Measurements from ENCODE around the gene PDE4D. TPM values are rescaled to one million over a fixed set of nuclear protein-coding genes. Genes with fewer than 3 reads are reported as not detected.

Gene PDE4D
- total and polyA plus RNA-seq, 2 of the 4 experiments (the other 2 are of a cell fraction) = 1.4 to 7.9 TPM

DNA sequence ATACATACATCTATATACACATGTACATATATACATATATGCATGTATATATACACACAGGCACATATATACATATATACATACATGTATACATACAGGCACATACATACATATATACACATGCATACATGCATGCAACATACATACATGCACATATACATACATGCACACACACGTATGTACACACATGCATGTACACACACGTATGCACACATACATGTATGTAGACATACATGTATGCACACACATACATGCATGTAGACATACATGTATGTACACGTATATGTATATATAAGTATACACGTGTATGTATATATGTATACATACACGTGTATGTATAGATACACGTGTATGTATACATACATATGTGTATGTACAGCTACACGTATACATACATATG, 693.7 kb downstream of the PDE4D start:
- no CpG with 5 or more reads among the region's 7 CpGs for WGBS, 2 experiments (ENCODE audit: extremely low coverage in 2 of 2, insufficient read length in 1 of 2)
- no peak overlapping the region for H3K4me3 ChIP-seq (ENCODE audit: insufficient read depth, low read depth, low read length)
- ATAC-seq (ENCODE audit: low read depth) = no peak
- no peak overlapping the region for H2BK15ac ChIP-seq (ENCODE audit: low read depth, low read length)
- no peak overlapping the region for H3K9ac ChIP-seq (ENCODE audit: low read depth, low read length)
- ChIA-PET POLR2A (ENCODE audit: unreplicated experiment) (no interaction called here), CTCF (interaction anchor here (2.3 kb wide), 1 partner anchor 12 kb away, joined by 10 read pairs; no protein-coding TSS in a partner anchor)
- dilution Hi-C loops (cut with HindIII; ENCODE audit: low sequenced_read_pairs, unreplicated experiment) (loop anchor here (25.0 kb wide), 1 partner anchor 162 kb away; no protein-coding TSS in a partner anchor), in situ Hi-C loops (cut with MboI; ENCODE audit: low sequenced_read_pairs) (no loop called here), intact Hi-C loops (cut with micrococcal nuclease) (no loop called here)
- H2AK9ac ChIP-seq (replicated peaks; ENCODE audit: low read depth, low read length, poor library complexity) = no peak overlapping the region
- H3K9me3 ChIP-seq (ENCODE audit: control insufficient read depth, insufficient read depth, low read length) = no peaks in the 10 kb centered on the region
- no peak overlapping the region for H3K23ac ChIP-seq (ENCODE audit: low read depth, low read length)
- H2BK20ac ChIP-seq (ENCODE audit: low read depth, low read length) = no peak overlapping the region
- H3K27ac ChIP-seq (ENCODE audit: insufficient read depth, low read length) = no peak overlapping the region
- H4K5ac ChIP-seq (ENCODE audit: low read depth, low read length) = no peak overlapping the region
- no peaks in the 10 kb centered on the region for H4K20me1 ChIP-seq (ENCODE audit: insufficient read depth, low read length)
- no peak overlapping the region for H3K4me2 ChIP-seq (ENCODE audit: low read depth, low read length)
- H2AFZ ChIP-seq (replicated peaks; ENCODE audit: low read length, poor library complexity) = no peak overlapping the region
- H2AK5ac ChIP-seq (ENCODE audit: low read depth, low read length) = no peak overlapping the region
- H3K14ac ChIP-seq (replicated peaks; ENCODE audit: low read depth, low read length) = no peak overlapping the region
- no peak overlapping the region for H4K91ac ChIP-seq (ENCODE audit: insufficient read depth, low read depth, low read length)
- H3K4ac ChIP-seq (ENCODE audit: low read depth, low read length) = no peak overlapping the region
- no TSS peak for BruUV-seq (replicated peaks)
- TF ChIP-seq MAZ (IDR thresholded peaks at IDR 0.05; ENCODE audit: borderline replicate concordance, low read depth, low read length) = no peak
- TF ChIP-seq SMC3 (IDR thresholded peaks at IDR 0.05; ENCODE audit: low read depth, low read length) = no peak
- TF ChIP-seq RCOR1 (IDR thresholded peaks at IDR 0.05; ENCODE audit: insufficient replicate concordance, low read length) = no peak
- TF ChIP-seq, protein P1, sequence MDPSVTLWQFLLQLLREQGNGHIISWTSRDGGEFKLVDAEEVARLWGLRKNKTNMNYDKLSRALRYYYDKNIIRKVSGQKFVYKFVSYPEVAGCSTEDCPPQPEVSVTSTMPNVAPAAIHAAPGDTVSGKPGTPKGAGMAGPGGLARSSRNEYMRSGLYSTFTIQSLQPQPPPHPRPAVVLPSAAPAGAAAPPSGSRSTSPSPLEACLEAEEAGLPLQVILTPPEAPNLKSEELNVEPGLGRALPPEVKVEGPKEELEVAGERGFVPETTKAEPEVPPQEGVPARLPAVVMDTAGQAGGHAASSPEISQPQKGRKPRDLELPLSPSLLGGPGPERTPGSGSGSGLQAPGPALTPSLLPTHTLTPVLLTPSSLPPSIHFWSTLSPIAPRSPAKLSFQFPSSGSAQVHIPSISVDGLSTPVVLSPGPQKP (IDR thresholded peaks at IDR 0.05; ENCODE audit: borderline replicate concordance, low read depth, low read length) = no peak
- no peak for TF ChIP-seq RFX5 (IDR thresholded peaks at IDR 0.05; ENCODE audit: low read depth, low read length)
- TF ChIP-seq POLR2A (IDR thresholded peaks at IDR 0.05; ENCODE audit: low read depth, low read length) = no peak
- TF ChIP-seq NFE2L2 (IDR thresholded peaks at IDR 0.05; ENCODE audit: low read depth, low read length) = no peak
- no peak for TF ChIP-seq MAFK (IDR thresholded peaks at IDR 0.05; ENCODE audit: low read depth, low read length)
- TF ChIP-seq BHLHE40 (IDR thresholded peaks at IDR 0.05; ENCODE audit: low read depth, low read length) = no peak
- TF ChIP-seq CEBPB (IDR thresholded peaks at IDR 0.05; ENCODE audit: low read depth, low read length) = no peak
- TF ChIP-seq RAD21 (IDR thresholded peaks at IDR 0.05; ENCODE audit: low read length) = no peak
- TF ChIP-seq, protein P2, sequence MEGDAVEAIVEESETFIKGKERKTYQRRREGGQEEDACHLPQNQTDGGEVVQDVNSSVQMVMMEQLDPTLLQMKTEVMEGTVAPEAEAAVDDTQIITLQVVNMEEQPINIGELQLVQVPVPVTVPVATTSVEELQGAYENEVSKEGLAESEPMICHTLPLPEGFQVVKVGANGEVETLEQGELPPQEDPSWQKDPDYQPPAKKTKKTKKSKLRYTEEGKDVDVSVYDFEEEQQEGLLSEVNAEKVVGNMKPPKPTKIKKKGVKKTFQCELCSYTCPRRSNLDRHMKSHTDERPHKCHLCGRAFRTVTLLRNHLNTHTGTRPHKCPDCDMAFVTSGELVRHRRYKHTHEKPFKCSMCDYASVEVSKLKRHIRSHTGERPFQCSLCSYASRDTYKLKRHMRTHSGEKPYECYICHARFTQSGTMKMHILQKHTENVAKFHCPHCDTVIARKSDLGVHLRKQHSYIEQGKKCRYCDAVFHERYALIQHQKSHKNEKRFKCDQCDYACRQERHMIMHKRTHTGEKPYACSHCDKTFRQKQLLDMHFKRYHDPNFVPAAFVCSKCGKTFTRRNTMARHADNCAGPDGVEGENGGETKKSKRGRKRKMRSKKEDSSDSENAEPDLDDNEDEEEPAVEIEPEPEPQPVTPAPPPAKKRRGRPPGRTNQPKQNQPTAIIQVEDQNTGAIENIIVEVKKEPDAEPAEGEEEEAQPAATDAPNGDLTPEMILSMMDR (conservative IDR thresholded peaks at IDR 0.05; ENCODE audit: low read depth, low read length) = no peak
- no peaks in the 10 kb centered on the region for H3K79me1 ChIP-seq (ENCODE audit: low read depth in 1 of 2, low read length in 2 of 2)
- no peak overlapping the region for H3K18ac ChIP-seq (ENCODE audit: low read depth, low read length)
- H4K8ac ChIP-seq (ENCODE audit: low read depth in 2 of 2, low read length in 2 of 2) = no peak overlapping the region
- no peak overlapping the region for H2BK120ac ChIP-seq (ENCODE audit: low read depth, low read length)
- no peaks in the 10 kb centered on the region for H3K36me3 ChIP-seq (ENCODE audit: control insufficient read depth, insufficient read depth, low read length)
- peaks cover 6% of the 10 kb centered on the region; the same call in 1 of the 2 replicates for H3K27me3 ChIP-seq (ENCODE audit: control insufficient read depth, insufficient read depth, low read length)
- DNase-seq = no peak
- H3K56ac ChIP-seq (ENCODE audit: extremely low read depth, insufficient read depth, low read length) = no peak overlapping the region
- no peaks in the 10 kb centered on the region for H3K9me1 ChIP-seq (ENCODE audit: insufficient read depth, low read length)
- H3K4me1 ChIP-seq (ENCODE audit: control insufficient read depth, insufficient read depth, low read length) = no peaks in the 10 kb centered on the region
- H2BK5ac ChIP-seq (ENCODE audit: low read depth, low read length, poor library complexity, severe bottlenecking) = no peak overlapping the region

Data from IMR-90 (cell line).